ENCODE measurements around the gene HMX1. TPM values are rescaled to one million over a fixed set of nuclear protein-coding genes. Genes with fewer than 3 reads are reported as not detected.

HMX1 gene
- total RNA-seq, 1 donor from 2014 or later, result not detected

DNA sequence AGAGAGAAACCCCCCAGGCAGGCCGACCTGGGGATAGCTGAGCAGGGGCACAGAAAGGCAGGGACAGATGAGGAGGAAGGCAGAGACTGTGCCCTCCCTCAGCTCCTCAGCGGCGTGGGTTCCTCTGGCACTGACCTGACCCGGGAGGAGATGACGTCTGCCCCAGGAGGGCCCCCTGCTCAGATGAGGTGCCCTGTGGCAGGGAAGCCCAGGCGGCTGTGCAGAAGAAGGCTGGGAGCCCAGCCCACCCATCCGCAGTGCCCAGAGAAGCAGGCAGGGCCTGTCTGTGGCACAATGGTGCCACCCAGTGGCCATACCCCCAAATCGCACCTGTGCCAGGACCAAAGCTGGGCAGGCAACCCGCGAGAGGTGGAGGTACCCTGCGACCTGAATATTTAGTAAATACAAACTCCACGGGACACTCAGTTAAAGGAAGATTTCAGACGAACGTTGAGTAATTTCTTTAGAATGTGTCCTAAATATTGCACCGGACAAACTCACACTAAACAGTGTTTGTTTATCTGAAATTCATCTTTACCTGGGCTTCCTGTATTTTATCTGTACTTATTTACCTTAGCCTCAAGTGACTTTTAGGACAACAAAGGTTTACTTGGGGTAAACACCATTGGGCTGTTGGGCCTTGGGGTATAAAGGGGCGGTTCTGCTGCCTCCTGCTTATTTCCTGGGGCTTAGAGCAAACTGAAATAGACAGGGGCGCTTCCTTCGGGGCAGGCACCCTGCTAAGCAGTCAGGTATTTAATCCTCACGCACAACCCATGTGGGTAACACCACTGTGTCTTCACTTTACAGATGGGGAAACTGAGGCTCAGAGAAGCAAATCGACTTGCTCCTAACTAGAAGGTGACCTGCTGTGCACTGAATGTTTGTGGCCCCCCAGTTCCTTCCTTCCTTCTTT lies 46.5 kb upstream of the HMX1 start:
- no peaks in the 10 kb centered on the region for H3K36me3 Mint-ChIP-seq (ENCODE audit: low read depth, unreplicated experiment)
- no peak overlapping the region for H3K4me3 Mint-ChIP-seq (ENCODE audit: unreplicated experiment)
- no peaks in the 10 kb centered on the region for H3K4me1 Mint-ChIP-seq (ENCODE audit: unreplicated experiment)
- H3K27me3 Mint-ChIP-seq (ENCODE audit: unreplicated experiment), result peaks cover 3% of the 10 kb centered on the region
- peak; percentile 96 for DNase-seq (ENCODE audit: low spot score)
- H3K9me3 Mint-ChIP-seq (ENCODE audit: unreplicated experiment), result no peaks in the 10 kb centered on the region
- no peak overlapping the region for H3K27ac Mint-ChIP-seq (ENCODE audit: unreplicated experiment)
- TF ChIP-seq, protein P1, sequence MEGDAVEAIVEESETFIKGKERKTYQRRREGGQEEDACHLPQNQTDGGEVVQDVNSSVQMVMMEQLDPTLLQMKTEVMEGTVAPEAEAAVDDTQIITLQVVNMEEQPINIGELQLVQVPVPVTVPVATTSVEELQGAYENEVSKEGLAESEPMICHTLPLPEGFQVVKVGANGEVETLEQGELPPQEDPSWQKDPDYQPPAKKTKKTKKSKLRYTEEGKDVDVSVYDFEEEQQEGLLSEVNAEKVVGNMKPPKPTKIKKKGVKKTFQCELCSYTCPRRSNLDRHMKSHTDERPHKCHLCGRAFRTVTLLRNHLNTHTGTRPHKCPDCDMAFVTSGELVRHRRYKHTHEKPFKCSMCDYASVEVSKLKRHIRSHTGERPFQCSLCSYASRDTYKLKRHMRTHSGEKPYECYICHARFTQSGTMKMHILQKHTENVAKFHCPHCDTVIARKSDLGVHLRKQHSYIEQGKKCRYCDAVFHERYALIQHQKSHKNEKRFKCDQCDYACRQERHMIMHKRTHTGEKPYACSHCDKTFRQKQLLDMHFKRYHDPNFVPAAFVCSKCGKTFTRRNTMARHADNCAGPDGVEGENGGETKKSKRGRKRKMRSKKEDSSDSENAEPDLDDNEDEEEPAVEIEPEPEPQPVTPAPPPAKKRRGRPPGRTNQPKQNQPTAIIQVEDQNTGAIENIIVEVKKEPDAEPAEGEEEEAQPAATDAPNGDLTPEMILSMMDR (IDR thresholded peaks at IDR 0.05; ENCODE audit: unreplicated experiment), result peak; percentile 88

DNA sequence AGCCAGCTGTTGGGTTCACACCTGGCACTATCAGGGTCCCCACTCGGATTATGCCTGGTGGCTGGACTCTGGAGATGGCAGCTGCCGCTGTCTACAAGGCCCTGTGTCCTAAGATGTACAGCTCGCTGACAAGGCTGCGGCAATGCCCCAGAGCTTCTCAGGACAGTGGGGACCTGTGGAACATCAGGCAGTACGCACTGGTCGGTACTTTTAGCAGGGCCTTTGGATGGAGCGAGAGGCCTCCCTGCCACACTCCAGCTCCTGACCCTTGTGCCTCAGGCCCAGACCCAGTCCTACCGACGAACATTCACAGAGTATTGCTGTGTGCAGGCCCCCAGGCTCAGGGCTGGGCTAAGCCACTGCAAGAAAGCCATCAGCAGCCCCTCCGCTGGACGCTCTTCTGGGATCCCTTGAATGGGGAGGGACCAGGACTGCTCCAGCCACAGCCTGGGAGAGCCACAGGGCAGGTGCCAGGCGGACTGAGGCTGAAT lies 45.7 kb upstream of the HMX1 start:
- Mint-ChIP-seq H3K27me3 (ENCODE audit: unreplicated experiment) (peaks cover 3% of the 10 kb centered on the region), H3K9me3 (ENCODE audit: unreplicated experiment) (no peaks in the 10 kb centered on the region), H3K4me1 (ENCODE audit: unreplicated experiment) (no peaks in the 10 kb centered on the region), H3K27ac (ENCODE audit: unreplicated experiment) (no peak overlapping the region), H3K36me3 (ENCODE audit: low read depth, unreplicated experiment) (no peaks in the 10 kb centered on the region), H3K4me3 (ENCODE audit: unreplicated experiment) (no peak overlapping the region)
- DNase-seq (ENCODE audit: low spot score), result no peak
- TF ChIP-seq, protein P1 (IDR thresholded peaks at IDR 0.05; ENCODE audit: unreplicated experiment), result no peak

DNA sequence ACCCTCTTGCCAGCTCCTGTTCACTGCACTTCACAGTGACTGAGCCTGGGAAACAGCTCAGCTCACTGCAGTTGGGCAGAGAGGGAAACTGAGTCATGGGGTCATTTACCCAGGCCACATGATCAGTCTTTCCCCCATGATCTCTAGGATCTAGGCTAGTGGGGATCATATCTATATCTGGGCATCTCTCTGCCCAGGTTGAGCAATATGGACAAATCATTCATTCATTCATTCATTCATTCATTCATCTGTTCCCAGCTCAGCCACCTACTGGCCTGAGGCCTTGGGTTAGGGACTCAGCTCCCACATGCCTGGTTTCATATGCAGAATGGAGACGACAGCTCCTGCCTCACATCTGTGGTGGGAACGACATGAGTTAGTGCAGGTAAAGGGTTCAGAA lies 45.3 kb upstream of the HMX1 start:
- Mint-ChIP-seq H3K27me3 (ENCODE audit: unreplicated experiment) (peaks cover 3% of the 10 kb centered on the region), H3K9me3 (ENCODE audit: unreplicated experiment) (no peaks in the 10 kb centered on the region), H3K36me3 (ENCODE audit: low read depth, unreplicated experiment) (no peaks in the 10 kb centered on the region), H3K4me3 (ENCODE audit: unreplicated experiment) (no peak overlapping the region), H3K4me1 (ENCODE audit: unreplicated experiment) (no peaks in the 10 kb centered on the region), H3K27ac (ENCODE audit: unreplicated experiment) (no peak overlapping the region)
- DNase-seq (ENCODE audit: low spot score), result no peak
- TF ChIP-seq, protein P1 (IDR thresholded peaks at IDR 0.05; ENCODE audit: unreplicated experiment), result no peak

DNA sequence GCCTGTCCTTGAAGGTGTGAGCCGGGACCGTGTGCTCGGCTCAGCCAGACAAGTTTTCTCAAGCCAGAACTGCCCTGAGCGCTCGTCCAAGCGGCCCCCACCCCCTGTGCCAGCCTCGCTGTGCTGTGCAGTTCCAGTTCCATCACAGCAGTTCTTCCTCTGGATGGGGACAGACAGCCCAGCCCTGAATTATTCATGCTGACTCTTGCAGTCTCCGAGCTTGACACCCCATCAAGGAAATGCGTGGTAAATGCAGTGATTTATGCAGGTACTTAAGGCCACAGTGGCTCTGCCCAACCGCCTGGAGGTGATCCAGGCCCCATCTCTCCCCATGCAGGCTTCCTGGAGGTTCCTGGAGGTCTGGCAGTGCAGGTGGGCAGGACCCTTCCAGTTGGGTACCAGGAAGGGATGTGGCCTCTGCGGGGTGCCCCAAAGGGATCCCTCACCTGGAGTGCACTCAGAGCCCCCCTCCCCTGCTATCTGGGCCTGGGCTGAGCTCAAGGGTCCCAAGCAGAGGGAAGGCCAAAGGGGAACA lies 44.8 kb upstream of the HMX1 start:
- DNase-seq (ENCODE audit: low spot score), result no peak

More for the DNA sequence above, 44.8 kb upstream of the HMX1 start:
- Mint-ChIP-seq H3K27me3 (ENCODE audit: unreplicated experiment) (peaks cover 4% of the 10 kb centered on the region), H3K27ac (ENCODE audit: unreplicated experiment) (no peak overlapping the region), H3K4me1 (ENCODE audit: unreplicated experiment) (no peaks in the 10 kb centered on the region), H3K9me3 (ENCODE audit: unreplicated experiment) (no peaks in the 10 kb centered on the region), H3K36me3 (ENCODE audit: low read depth, unreplicated experiment) (no peaks in the 10 kb centered on the region), H3K4me3 (ENCODE audit: unreplicated experiment) (no peak overlapping the region)
- TF ChIP-seq, protein P1 (IDR thresholded peaks at IDR 0.05; ENCODE audit: unreplicated experiment), result no peak

Data from endothelial cell (in vitro differentiated cells).